ENCODE measurements around the gene CRY2. TPM values are rescaled to one million over a fixed set of nuclear protein-coding genes. Genes with fewer than 3 reads are reported as not detected.
A peak's percentile ranks its signal among the peaks of the same experiment; 100 is the strongest.

CRY2 gene
- total and polyA plus RNA-seq, 2 of the 8 experiments (the other 6 are each of a cell fraction or from before 2014, with no cell fraction given), result 8.0 to 9.4 TPM

GRCh38 chr11:45880772-45881570, 33.7 kb downstream of the CRY2 start:
- H3K14ac ChIP-seq (ENCODE audit: insufficient read length), result no peak overlapping the region
- no peak overlapping the region for H2AFZ ChIP-seq (ENCODE audit: low read length)
- H2AK5ac ChIP-seq (ENCODE audit: low read depth, low read length), result no peak overlapping the region
- no peak overlapping the region for H3K56ac ChIP-seq (replicated peaks; ENCODE audit: insufficient read length, low read depth, low read length)
- H3K9me3 ChIP-seq (ENCODE audit: insufficient read depth in 2 of 2, low read depth in 1 of 2, low read length in 1 of 2), result no peaks in the 10 kb centered on the region
- peaks cover 3% of the 10 kb centered on the region; the same call in 1 of the 2 replicates for H3K79me1 ChIP-seq (ENCODE audit: low read depth, low read length)
- ChIA-PET CTCF (ENCODE audit: partially characterized antibody) (interaction anchor here (0.6 to 5.2 kb wide), 8 partner anchors 9 to 486 kb away, joined by 3 to 41 read pairs (median 4); partner anchors contain the start of gene PEX16), POLR2A (ENCODE audit: partially characterized antibody) (interaction anchor here (0.9 to 1.2 kb wide), 2 partner anchors 15 to 27 kb away, joined by 3 to 4 read pairs; no protein-coding TSS in a partner anchor)
- H3K27ac ChIP-seq (ENCODE audit: low read depth, low read length), result no peak overlapping the region; the same call in 1 of the 2 replicates
- no peak overlapping the region for H2BK12ac ChIP-seq (ENCODE audit: low read depth, low read length)
- H3K4me1 ChIP-seq (replicated peaks in 1 of 4; ENCODE audit: control insufficient read depth in 3 of 4, insufficient read depth in 4 of 4, low read length in 3 of 4), result peaks cover 2 to 9% (median 7%) of the 10 kb centered on the region in 4 experiments
- DNase-seq (ENCODE audit: low read depth in 1 of 2, low spot score in 2 of 2), result no peak
- H2BK15ac ChIP-seq (ENCODE audit: low read length), result no peak overlapping the region
- no peak overlapping the region; the same call in 1 of the 2 replicates for H2BK5ac ChIP-seq (ENCODE audit: low read depth, low read length)
- peaks cover 0 to 5% of the 10 kb centered on the region in 2 experiments for H4K20me1 ChIP-seq (replicated peaks in 1 of 2; ENCODE audit: control insufficient read depth in 1 of 2, insufficient read depth in 2 of 2, low read length in 2 of 2)
- no peak overlapping the region for H4K5ac ChIP-seq (ENCODE audit: insufficient read length, low read depth, low read length)
- no peak overlapping the region for H4K91ac ChIP-seq (replicated peaks; ENCODE audit: insufficient read length, low read length)
- H3K18ac ChIP-seq (ENCODE audit: extremely low read depth, low read length), result no peak overlapping the region
- H3K23me2 ChIP-seq (ENCODE audit: low read depth, low read length), result peaks cover 4% of the 10 kb centered on the region; the same call in 1 of the 2 replicates
- no peak overlapping the region for H3K9ac ChIP-seq (replicated peaks in 1 of 4; ENCODE audit: extremely low read depth in 1 of 4, low read depth in 3 of 4, low read length in 3 of 4)
- H3K4me2 ChIP-seq (ENCODE audit: insufficient read depth in 1 of 2, low read depth in 2 of 2, low read length in 2 of 2), result no peak overlapping the region
- H2BK20ac ChIP-seq (ENCODE audit: low read length), result 0 out of 2 replicates have a peak overlapping the region, but pooled peaks have one; percentile 32
- H3K4me3 ChIP-seq (ENCODE audit: extremely low read depth in 1 of 4, insufficient read depth in 2 of 4, low read depth in 3 of 4, low read length in 4 of 4), result no peak overlapping the region
- no peaks in the 10 kb centered on the region; a peak in 2 of 8 replicates for H3K36me3 ChIP-seq (ENCODE audit: control insufficient read depth in 2 of 4, insufficient read depth in 4 of 4, low read length in 3 of 4)
- H3K79me2 ChIP-seq (ENCODE audit: control insufficient read depth in 1 of 2, insufficient read depth in 2 of 2, low read length in 2 of 2), result no peaks in the 10 kb centered on the region
- no peaks in the 10 kb centered on the region; a peak in 2 of 7 replicates for H3K27me3 ChIP-seq (replicated peaks in 1 of 4; ENCODE audit: control insufficient read depth in 3 of 4, extremely low read depth in 1 of 4, insufficient read depth in 3 of 4, low read length in 3 of 4)
- 94% methylated on average over 15 of the region's 15 CpGs; no CpG with 5 or more reads in 1 of the 2 experiments for WGBS, 2 experiments (ENCODE audit: extremely low coverage in 1 of 2, insufficient coverage in 1 of 2, insufficient read length in 1 of 2, insufficient replicate concordance in 2 of 2, low coverage in 1 of 2, low lambda C conversion rate in 2 of 2, missing lambda C conversion rate in 1 of 2)
- H3K4ac ChIP-seq (replicated peaks; ENCODE audit: insufficient read length, low read depth, low read length), result no peak overlapping the region
- H4K8ac ChIP-seq (ENCODE audit: extremely low read depth, insufficient read depth, low read length), result no peak overlapping the region
- no peak overlapping the region for H3K23ac ChIP-seq (ENCODE audit: insufficient read length)
- no peak for FAIRE-seq
- no peak overlapping the region for H2BK120ac ChIP-seq (replicated peaks; ENCODE audit: low read depth, low read length)
- TF ChIP-seq EZH2 (IDR thresholded peaks at IDR 0.05; ENCODE audit: low read depth, low read length, severe bottlenecking) (no peak), KDM1A (IDR thresholded peaks at IDR 0.05; ENCODE audit: borderline replicate concordance, low read length) (no peak), FOSL1 (IDR thresholded peaks at IDR 0.05; ENCODE audit: insufficient read depth, low read depth, low read length) (no peak), BCL11A (IDR thresholded peaks at IDR 0.05; ENCODE audit: low read depth in 2 of 2, low read length in 2 of 2) (no peak), MAX (IDR thresholded peaks at IDR 0.05) (no peak), RXRA (IDR thresholded peaks at IDR 0.05; ENCODE audit: insufficient read depth, low read depth, low read length) (no peak), CEBPB (IDR thresholded peaks at IDR 0.05; ENCODE audit: low read depth, low read length) (no peak), NANOG (IDR thresholded peaks at IDR 0.05; ENCODE audit: insufficient read depth, low read depth, low read length, poor library complexity, severe bottlenecking) (no peak), SIN3A (conservative IDR thresholded peaks at IDR 0.05 in 1 of 2, IDR thresholded peaks at IDR 0.05 in 1 of 2; ENCODE audit: low read depth in 1 of 2, low read length in 2 of 2) (no peak), CTBP2 (IDR thresholded peaks at IDR 0.05; ENCODE audit: borderline replicate concordance, insufficient read depth, insufficient read length, low read length) (no peak), SP1 (IDR thresholded peaks at IDR 0.05; ENCODE audit: low read depth, low read length) (no peak)

Data from H1 (cell line).